PC-3 (cell line): ENCODE results near the gene IL11. TPM values are rescaled to one million over a fixed set of nuclear protein-coding genes. Genes with fewer than 3 reads are reported as not detected.

Experiments used
- ATAC-seq: fragments of 200-7000 bp; cut with Tn5 transposase; 2 replicates; pipeline ENCODE4 v1.9.1; 2020; ENCODE audit warnings: mild to moderate bottlenecking, moderate library complexity
- BruUV-seq: library from RNA; stranded (reverse); fragments of 400-500 nt; replicated peaks from 2 replicates; lab custom pipeline; 2021; lab: Mats Ljungman, UMichigan
- CTCF ChIA-PET: fragments of 300-600 bp; sonication (Branson Sonifier 250); formaldehyde crosslinking; loops from one replicate; lab custom pipeline; 2022; ENCODE audit warnings: antibody characterized with exemption; lab: Charles Lee
- POLR2A ChIA-PET: fragments of 300-600 bp; sonication (Branson Sonifier 250); formaldehyde crosslinking; loops from one replicate; lab custom pipeline; 2022; ENCODE audit warnings: antibody characterized with exemption; ENCODE audit not compliant: unreplicated experiment; lab: Charles Lee
- DNase-seq: peaks from one replicate; pipeline ENCODE4 v3.0.0-alpha.2; 2015
- H2AFZ ChIP-seq: fragments of 300-600 bp; sonication (generic); 2 replicates; pipeline ENCODE4 v1.6.0; 2016; ENCODE audit warnings: antibody characterized with exemption, low read length
- H3F3A ChIP-seq: fragments of 300-600 bp; sonication (generic); one replicate; pipeline ENCODE4 v1.6.0; 2017; ENCODE audit warnings: antibody characterized with exemption, low read length, control low read depth, mild to moderate bottlenecking; ENCODE audit not compliant: unreplicated experiment
- H3K27ac ChIP-seq: fragments of 300-600 bp; sonication (generic); 2 replicates; pipeline ENCODE4 v1.5.1; 2016; ENCODE audit warnings: mild to moderate bottlenecking, low read length
- H3K27me3 ChIP-seq: fragments of 300-600 bp; sonication (generic); 2 replicates; pipeline ENCODE4 v1.6.1; 2016; ENCODE audit warnings: low read length, mixed read lengths
- H3K36me3 ChIP-seq: fragments of 300-600 bp; sonication (generic); 2 replicates; pipeline ENCODE4 v1.6.1; 2016; ENCODE audit warnings: low read depth, mixed run types, low read length, mixed read lengths
- H3K4me1 ChIP-seq: fragments of 300-600 bp; sonication (generic); 2 replicates; pipeline ENCODE4 v1.5.1; 2016; ENCODE audit warnings: low read length; ENCODE audit not compliant: insufficient read depth
- H3K4me2 ChIP-seq: fragments of 300-600 bp; sonication (generic); 2 replicates; pipeline ENCODE4 v1.6.0; 2016; ENCODE audit warnings: low read length
- H3K4me3 ChIP-seq: fragments of 300-600 bp; sonication (generic); 2 replicates; pipeline ENCODE4 v1.5.1; 2016; ENCODE audit warnings: mild to moderate bottlenecking, low read length, mixed read lengths
- H3K79me2 ChIP-seq: fragments of 300-600 bp; sonication (generic); 2 replicates; pipeline ENCODE4 v1.6.1; 2017; ENCODE audit warnings: low read length, mixed read lengths
- H3K9ac ChIP-seq: fragments of 300-600 bp; sonication (generic); 2 replicates; pipeline ENCODE4 v1.6.0; 2016; ENCODE audit warnings: mild to moderate bottlenecking, low read length
- H3K9me2 ChIP-seq: fragments of 300-600 bp; sonication (generic); replicated peaks from 2 replicates; pipeline ENCODE4 v1.6.1; 2016; ENCODE audit warnings: mixed run types, low read length, mixed read lengths
- H3K9me3 ChIP-seq: fragments of 300-600 bp; sonication (generic); 2 replicates; pipeline ENCODE4 v1.6.1; 2016; ENCODE audit warnings: low read length, mixed read lengths
- H4K20me1 ChIP-seq: fragments of 300-600 bp; sonication (generic); 2 replicates; pipeline ENCODE4 v1.6.1; 2016; ENCODE audit warnings: low read length, mixed read lengths
- EZH2 ChIP-seq: fragments of 300-600 bp; sonication (generic); IDR thresholded peaks from one replicate; pipeline ENCODE4 v1.6.1; 2017; ENCODE audit warnings: antibody characterized with exemption, mild to moderate bottlenecking, low read length; ENCODE audit not compliant: unreplicated experiment
- EZH2phosphoT487 ChIP-seq: fragments of 300-600 bp; sonication (generic); IDR thresholded peaks from 2 replicates; pipeline ENCODE4 v1.6.1; 2018; ENCODE audit warnings: mild to moderate bottlenecking, antibody characterized with exemption, low read length, borderline replicate concordance
- intact Hi-C: fragments of 100-400 bp; cut with micrococcal nuclease; formaldehyde crosslinking; loops from 2 replicates; pipeline ENCODE4 v1.9.0; 2023
- total RNA-seq: library from RNA; depleted of rRNA; stranded (reverse); fragments of >200 nt; gene quantifications from 2 replicates; pipeline ENCODE4 v1.2.3, GENCODE V29; 2014
- TF ChIP-seq, protein P1 (sequence below): fragments of 300-600 bp; sonication (generic); conservative IDR thresholded peaks from 2 replicates; pipeline ENCODE4 v1.5.1; 2017; ENCODE audit warnings: antibody characterized with exemption, low read depth, mild to moderate bottlenecking, low read length

Gene IL11
- total RNA-seq, 1 experiment from 2014 or later: 7.5 TPM

DNA sequence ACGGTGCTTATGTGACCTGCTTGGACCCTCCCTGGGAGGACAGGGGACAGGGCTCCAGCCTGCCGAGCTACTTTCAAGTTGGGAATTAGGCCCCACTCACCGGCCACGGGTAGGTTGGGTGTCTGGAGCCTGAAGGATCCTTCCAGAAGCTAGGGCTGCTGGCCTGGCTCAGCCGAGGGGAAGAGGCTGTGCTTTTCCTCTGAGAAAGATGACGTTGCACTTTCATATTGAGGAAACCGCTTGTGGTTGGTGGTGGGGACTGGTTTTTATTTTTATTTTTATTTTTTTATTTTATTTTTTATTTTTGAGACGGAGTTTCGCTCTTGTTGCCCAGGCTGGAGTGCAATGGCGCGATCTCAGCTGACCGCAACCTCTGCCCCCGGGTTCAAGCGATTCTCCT lies 45.1 kb downstream of the IL11 start, which contains the start of gene TMEM150B:
Gene TMEM150B (minus strand): TSS at position 170 of the 400 bp plus-strand sequence. CDS start 4,305 bp downstream, outside the sequence.
- Histone ChIP-seq H3K36me3 (no peaks in the 10 kb centered on the region), H2AFZ (no peak within 1 kb of the TSS), H3K9me3 (no peaks in the 10 kb centered on the region), H3K79me2 (no peaks in the 10 kb centered on the region), H3K9me2 (no peaks in the 10 kb centered on the region), H3K4me1 (peaks cover 9% of the 10 kb centered on the region), H3K4me2 (no peak within 1 kb of the TSS), H3K27ac (no peak within 1 kb of the TSS), H3K27me3 (no peaks in the 10 kb centered on the region), H3K4me3 (no peak within 1 kb of the TSS), H3F3A (no peaks in the 10 kb centered on the region), H4K20me1 (no peaks in the 10 kb centered on the region), H3K9ac (no peak within 1 kb of the TSS)
- no TSS peak for BruUV-seq
- ChIA-PET CTCF (no interaction called here), POLR2A (no interaction called here)
- DNase-seq: no peak
- intact Hi-C loops: no loop called here
- no peak for ATAC-seq
- TF ChIP-seq EZH2 (no peak), EZH2phosphoT487 (no peak)
- TF ChIP-seq, protein P1, sequence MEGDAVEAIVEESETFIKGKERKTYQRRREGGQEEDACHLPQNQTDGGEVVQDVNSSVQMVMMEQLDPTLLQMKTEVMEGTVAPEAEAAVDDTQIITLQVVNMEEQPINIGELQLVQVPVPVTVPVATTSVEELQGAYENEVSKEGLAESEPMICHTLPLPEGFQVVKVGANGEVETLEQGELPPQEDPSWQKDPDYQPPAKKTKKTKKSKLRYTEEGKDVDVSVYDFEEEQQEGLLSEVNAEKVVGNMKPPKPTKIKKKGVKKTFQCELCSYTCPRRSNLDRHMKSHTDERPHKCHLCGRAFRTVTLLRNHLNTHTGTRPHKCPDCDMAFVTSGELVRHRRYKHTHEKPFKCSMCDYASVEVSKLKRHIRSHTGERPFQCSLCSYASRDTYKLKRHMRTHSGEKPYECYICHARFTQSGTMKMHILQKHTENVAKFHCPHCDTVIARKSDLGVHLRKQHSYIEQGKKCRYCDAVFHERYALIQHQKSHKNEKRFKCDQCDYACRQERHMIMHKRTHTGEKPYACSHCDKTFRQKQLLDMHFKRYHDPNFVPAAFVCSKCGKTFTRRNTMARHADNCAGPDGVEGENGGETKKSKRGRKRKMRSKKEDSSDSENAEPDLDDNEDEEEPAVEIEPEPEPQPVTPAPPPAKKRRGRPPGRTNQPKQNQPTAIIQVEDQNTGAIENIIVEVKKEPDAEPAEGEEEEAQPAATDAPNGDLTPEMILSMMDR: no peak

DNA sequence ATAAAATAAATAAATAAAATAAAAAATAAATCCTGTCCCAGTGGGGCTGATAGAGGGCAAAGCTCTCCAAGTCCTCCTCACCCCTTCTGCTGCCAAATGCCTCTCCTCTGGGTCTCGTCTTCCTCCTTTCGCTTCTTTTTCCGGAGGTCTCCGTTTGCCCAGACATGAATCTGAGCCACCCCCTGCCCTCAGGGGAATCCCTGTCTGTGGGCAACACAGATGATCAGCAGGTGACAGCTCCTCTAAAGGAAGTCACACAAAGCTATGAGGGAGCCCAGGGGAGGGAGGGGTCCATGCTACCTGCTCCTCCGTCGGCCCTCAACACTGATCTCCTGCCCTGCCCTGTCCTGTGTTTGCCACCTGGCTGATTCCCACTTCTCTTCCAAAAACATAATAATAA lies 45.6 kb downstream of the IL11 start:
- CTCF ChIA-PET: no interaction called here
- Histone ChIP-seq H3K27ac (no peak overlapping the region), H3K79me2 (no peaks in the 10 kb centered on the region), H3K9ac (no peak overlapping the region), H2AFZ (no peak overlapping the region), H3K9me2 (no peaks in the 10 kb centered on the region), H3K4me2 (no peak overlapping the region), H4K20me1 (no peaks in the 10 kb centered on the region), H3K9me3 (no peaks in the 10 kb centered on the region), H3K27me3 (no peaks in the 10 kb centered on the region), H3K4me3 (no peak overlapping the region), H3K36me3 (no peaks in the 10 kb centered on the region), H3F3A (no peaks in the 10 kb centered on the region), H3K4me1 (peaks cover 9% of the 10 kb centered on the region)
- ATAC-seq (no peak), DNase-seq (no peak)
- TF ChIP-seq EZH2phosphoT487 (no peak), EZH2 (no peak)
- TF ChIP-seq, protein P1: no peak
- intact Hi-C loops: no loop called here
- no TSS peak for BruUV-seq
- POLR2A ChIA-PET: no interaction called here

DNA sequence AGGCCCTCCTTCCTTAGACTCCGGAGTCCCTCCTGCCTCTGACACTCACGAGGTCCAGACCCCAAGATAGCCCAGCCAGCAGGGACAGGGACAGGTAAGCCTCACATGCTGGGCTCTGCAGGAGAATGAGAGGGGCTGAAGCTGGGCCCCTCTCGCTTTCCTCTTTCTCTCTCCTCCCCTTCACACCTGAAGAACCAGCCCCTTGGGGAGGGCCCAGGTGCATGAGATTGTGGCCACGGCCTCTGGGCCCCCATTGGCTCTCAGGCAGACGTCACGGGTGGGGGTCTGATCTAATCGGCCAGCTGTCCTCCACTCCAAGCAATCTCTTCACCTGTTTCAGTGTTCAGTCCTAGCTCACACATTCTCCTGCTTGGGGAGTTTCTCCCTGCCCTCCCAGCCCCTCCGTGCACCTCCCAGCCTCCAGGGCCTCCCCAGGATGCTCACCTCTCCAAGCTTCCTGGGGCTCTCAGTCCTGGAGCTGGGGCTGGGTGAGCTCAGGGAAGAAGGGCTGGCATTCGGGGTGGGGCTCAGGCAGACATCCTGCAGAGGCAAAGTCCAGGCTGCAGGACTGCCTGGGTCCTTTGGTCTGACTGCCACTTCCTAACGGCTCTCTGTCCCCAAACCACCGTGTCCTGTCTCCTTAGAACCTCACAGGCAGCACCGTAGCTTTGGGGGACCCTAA lies 47.9 kb downstream of the IL11 start:
- Histone ChIP-seq H3K27ac (no peak overlapping the region), H3K9ac (no peak overlapping the region), H3K9me3 (no peaks in the 10 kb centered on the region), H3K27me3 (no peaks in the 10 kb centered on the region), H3K36me3 (no peaks in the 10 kb centered on the region), H3F3A (no peaks in the 10 kb centered on the region), H4K20me1 (no peaks in the 10 kb centered on the region), H3K4me3 (no peak overlapping the region), H3K4me2 (no peak overlapping the region), H3K79me2 (no peaks in the 10 kb centered on the region), H3K4me1 (no peaks in the 10 kb centered on the region), H3K9me2 (no peaks in the 10 kb centered on the region), H2AFZ (no peak overlapping the region)
- BruUV-seq: no TSS peak
- ChIA-PET POLR2A (no interaction called here), CTCF (no interaction called here)
- intact Hi-C loops: no loop called here
- ATAC-seq (no peak), DNase-seq (no peak)
- TF ChIP-seq EZH2 (no peak), EZH2phosphoT487 (no peak)
- TF ChIP-seq, protein P1: no peak
